HG03025 (cell line): Measurements from ENCODE around the gene SBNO2.

Experiments
- ATAC-seq: cut with Tn5 transposase; IDR thresholded peaks from one replicate; pipeline ENCODE4 v1.9.1; 2021; ENCODE audit warnings: mild to moderate bottlenecking, moderate library complexity; ENCODE audit not compliant: unreplicated experiment, low FRiP score

Gene SBNO2

GRCh38 chr19:1108291-1109031 lies 65.6 kb downstream of the SBNO2 start:
- no peak for ATAC-seq

GRCh38 chr19:1107661-1108261 lies 66.3 kb downstream of the SBNO2 start:
- ATAC-seq = no peak

GRCh38 chr19:1106841-1107660 lies 67.0 kb downstream of the SBNO2 start:
- ATAC-seq = no peak

GRCh38 chr19:1105873-1106840 lies 67.9 kb downstream of the SBNO2 start:
- no peak for ATAC-seq

GRCh38 chr19:1105008-1105872 lies 68.8 kb downstream of the SBNO2 start:
- no peak for ATAC-seq

- peak; percentile 26 for ATAC-seq
Observed at GRCh38 chr19:1104311-1105007, 69.6 kb downstream of the SBNO2 start.

- ATAC-seq = peak; percentile 50
Observed at GRCh38 chr19:1103708-1104310, 70.3 kb downstream of the SBNO2 start, which contains the start of gene GPX4. GPX4 (plus strand) TSS chr19:1103994; CDS start chr19:1104044, 50 bp downstream.

- no peak for ATAC-seq
Observed at GRCh38 chr19:1103132-1103707, 70.8 kb downstream of the SBNO2 start.

GRCh38 chr19:1102407-1103131 lies 71.5 kb downstream of the SBNO2 start:
- no peak for ATAC-seq

GRCh38 chr19:1101337-1101698 lies 72.8 kb downstream of the SBNO2 start:
- ATAC-seq = no peak

- ATAC-seq = no peak
Observed at GRCh38 chr19:1098177-1099051, 75.7 kb downstream of the SBNO2 start.

GRCh38 chr19:1097810-1098176 lies 76.3 kb downstream of the SBNO2 start:
- no peak for ATAC-seq

GRCh38 chr19:1094978-1095701 lies 78.9 kb downstream of the SBNO2 start, which contains the start of gene POLR2E:
POLR2E (minus strand) TSS chr19:1095375; CDS start chr19:1095315, 60 bp downstream.
- ATAC-seq = peak; percentile 57

GRCh38 chr19:1094655-1094977 lies 79.5 kb downstream of the SBNO2 start:
- no peak for ATAC-seq

- no peak for ATAC-seq
Observed at GRCh38 chr19:1093811-1094553, 80.1 kb downstream of the SBNO2 start.
